HG03520 (cell line): Measurements from ENCODE around the gene DOK3.
"Not testable (repeated sequence)": the region's sequence is repeated elsewhere in the genome, so short reads cannot be mapped to it uniquely, and the experiment has no call there.

Source experiments
- ATAC-seq: cut with Tn5 transposase; IDR thresholded peaks from one replicate; pipeline ENCODE4 v1.9.1; 2021; ENCODE audit warnings: mild to moderate bottlenecking, moderate library complexity; ENCODE audit not compliant: unreplicated experiment

The DOK3 gene

GRCh38 chr5:177498013-177498787, 11.4 kb downstream of the DOK3 start:
- ATAC-seq, result no peak

GRCh38 chr5:177497292-177498012, 12.2 kb downstream of the DOK3 start, which contains the start of gene PDLIM7:
PDLIM7 (minus strand) TSS chr5:177497604; CDS start chr5:177496512, 1,092 bp downstream.
- peak; percentile 73 for ATAC-seq

GRCh38 chr5:177496727-177497291, 12.8 kb downstream of the DOK3 start:
- ATAC-seq, result no peak

- no peak for ATAC-seq
These were observed 13.4 kb downstream of the DOK3 start for GRCh38 chr5:177496070-177496726.

GRCh38 chr5:177495243-177496060, 14.2 kb downstream of the DOK3 start:
- no peak for ATAC-seq

GRCh38 chr5:177494346-177495195, 15.1 kb downstream of the DOK3 start:
- no peak for ATAC-seq

GRCh38 chr5:177493795-177494345, 15.8 kb downstream of the DOK3 start:
- ATAC-seq, result no peak

- no peak for ATAC-seq
These were observed 16.8 kb downstream of the DOK3 start for GRCh38 chr5:177492841-177493240.

GRCh38 chr5:177491983-177492746, 17.5 kb downstream of the DOK3 start:
- ATAC-seq, result no peak

GRCh38 chr5:177491429-177491945, 18.1 kb downstream of the DOK3 start:
- no peak for ATAC-seq

- no peak for ATAC-seq
These were observed 18.6 kb downstream of the DOK3 start for GRCh38 chr5:177490992-177491391.

- no peak for ATAC-seq
These were observed 19.2 kb downstream of the DOK3 start for GRCh38 chr5:177490311-177490991.

- no peak for ATAC-seq
These were observed 20.4 kb downstream of the DOK3 start for GRCh38 chr5:177489119-177489716.

GRCh38 chr5:177487975-177488374, 21.7 kb downstream of the DOK3 start:
- no peak for ATAC-seq

- ATAC-seq, result no peak
These were observed 22.5 kb downstream of the DOK3 start for GRCh38 chr5:177487144-177487543.

GRCh38 chr5:177486256-177486655, 23.4 kb downstream of the DOK3 start:
- no peak for ATAC-seq

GRCh38 chr5:177485753-177486152, 23.9 kb downstream of the DOK3 start:
- not testable (repeated sequence) for ATAC-seq
